ENCODE measurements around the gene ZBTB2. TPM values are rescaled to one million over a fixed set of nuclear protein-coding genes. Genes with fewer than 3 reads are reported as not detected.

ZBTB2 gene
- total and polyA plus RNA-seq, 2 experiments from 2014 or later, result 10.6 to 17.3 TPM

DNA sequence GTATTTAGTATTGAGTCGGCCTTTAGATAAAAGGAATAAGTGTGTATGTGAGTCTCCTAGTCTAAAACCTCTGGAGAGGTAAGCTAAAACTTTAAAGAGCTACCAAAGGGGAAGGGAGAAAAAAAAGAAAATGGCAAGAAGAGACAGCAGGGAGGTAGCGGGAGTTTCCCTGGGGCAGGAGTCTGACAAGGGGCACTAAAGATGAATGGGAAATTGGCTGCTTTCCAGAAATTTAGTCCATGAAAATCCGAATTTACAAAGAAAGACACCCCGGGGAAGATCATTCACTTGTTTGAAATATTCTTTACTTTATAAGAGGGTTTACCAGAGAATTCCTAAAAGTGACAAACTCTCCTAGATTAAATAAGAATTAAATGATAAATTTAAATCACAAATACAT is 41.3 kb upstream of the ZBTB2 start:
- H3K36me3 ChIP-seq (replicated peaks; ENCODE audit: insufficient read depth, low read depth), result no peaks in the 10 kb centered on the region

DNA sequence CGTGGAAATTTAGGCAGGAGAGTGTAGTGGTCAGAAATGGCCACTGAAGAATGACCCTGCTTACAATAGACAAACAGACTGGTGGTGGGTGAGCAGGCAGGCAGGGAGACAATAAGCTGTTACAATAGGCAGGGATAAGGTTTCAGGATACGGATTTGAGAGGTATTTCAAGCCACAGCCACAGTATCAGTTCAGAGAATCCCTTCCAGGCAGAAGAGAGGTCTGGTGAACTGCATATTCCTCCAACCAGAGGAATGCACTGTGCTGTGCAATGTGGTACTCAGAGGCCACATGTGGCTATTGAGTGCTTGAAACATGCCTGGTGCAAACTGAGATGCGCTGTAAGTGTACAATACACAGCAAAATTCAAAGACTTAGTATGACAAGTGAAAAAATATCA is 40.0 kb upstream of the ZBTB2 start:
- Histone ChIP-seq H3K27ac (no peak overlapping the region), H3K9me3 (ENCODE audit: low read depth) (no peaks in the 10 kb centered on the region), H3K4me1 (ENCODE audit: insufficient read depth) (no peaks in the 10 kb centered on the region), H3K9me2 (replicated peaks; ENCODE audit: insufficient read depth) (no peaks in the 10 kb centered on the region), H3K36me3 (replicated peaks; ENCODE audit: insufficient read depth, low read depth) (no peaks in the 10 kb centered on the region), H3K79me2 (peaks cover 32% of the 10 kb centered on the region), H3K4me2 (no peak overlapping the region), H2AFZ (no peak overlapping the region), H3K27me3 (no peaks in the 10 kb centered on the region), H3K4me3 (no peak overlapping the region), H4K20me1 (ENCODE audit: insufficient read depth, poor library complexity, severe bottlenecking) (no peaks in the 10 kb centered on the region)
- WGBS (ENCODE audit: low lambda C conversion rate, missing lambda C conversion rate), result 87% methylated on average over 3 of the region's 3 CpGs
- no peak for DNase-seq (ENCODE audit: low spot score)
- no peak for TF ChIP-seq EZH2phosphoT487 (IDR thresholded peaks at IDR 0.05; ENCODE audit: low read depth, severe bottlenecking, unreplicated experiment)
- TF ChIP-seq, protein P1, sequence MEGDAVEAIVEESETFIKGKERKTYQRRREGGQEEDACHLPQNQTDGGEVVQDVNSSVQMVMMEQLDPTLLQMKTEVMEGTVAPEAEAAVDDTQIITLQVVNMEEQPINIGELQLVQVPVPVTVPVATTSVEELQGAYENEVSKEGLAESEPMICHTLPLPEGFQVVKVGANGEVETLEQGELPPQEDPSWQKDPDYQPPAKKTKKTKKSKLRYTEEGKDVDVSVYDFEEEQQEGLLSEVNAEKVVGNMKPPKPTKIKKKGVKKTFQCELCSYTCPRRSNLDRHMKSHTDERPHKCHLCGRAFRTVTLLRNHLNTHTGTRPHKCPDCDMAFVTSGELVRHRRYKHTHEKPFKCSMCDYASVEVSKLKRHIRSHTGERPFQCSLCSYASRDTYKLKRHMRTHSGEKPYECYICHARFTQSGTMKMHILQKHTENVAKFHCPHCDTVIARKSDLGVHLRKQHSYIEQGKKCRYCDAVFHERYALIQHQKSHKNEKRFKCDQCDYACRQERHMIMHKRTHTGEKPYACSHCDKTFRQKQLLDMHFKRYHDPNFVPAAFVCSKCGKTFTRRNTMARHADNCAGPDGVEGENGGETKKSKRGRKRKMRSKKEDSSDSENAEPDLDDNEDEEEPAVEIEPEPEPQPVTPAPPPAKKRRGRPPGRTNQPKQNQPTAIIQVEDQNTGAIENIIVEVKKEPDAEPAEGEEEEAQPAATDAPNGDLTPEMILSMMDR (IDR thresholded peaks at IDR 0.05; ENCODE audit: poor library complexity), result no peak
- TF ChIP-seq EZH2 (IDR thresholded peaks at IDR 0.05; ENCODE audit: borderline replicate concordance), result no peak

More for the DNA sequence above, 41.3 kb upstream of the ZBTB2 start:
- H3K27me3 ChIP-seq, result no peaks in the 10 kb centered on the region
- H4K20me1 ChIP-seq (ENCODE audit: insufficient read depth, poor library complexity, severe bottlenecking), result no peaks in the 10 kb centered on the region
- H3K79me2 ChIP-seq, result peaks cover 34% of the 10 kb centered on the region
- H3K27ac ChIP-seq, result no peak overlapping the region
- no peak for TF ChIP-seq EZH2 (IDR thresholded peaks at IDR 0.05; ENCODE audit: borderline replicate concordance)
- TF ChIP-seq EZH2phosphoT487 (IDR thresholded peaks at IDR 0.05; ENCODE audit: low read depth, severe bottlenecking, unreplicated experiment), result no peak
- TF ChIP-seq, protein P1 (IDR thresholded peaks at IDR 0.05; ENCODE audit: poor library complexity), result no peak
- no peak overlapping the region for H3K4me3 ChIP-seq
- no peaks in the 10 kb centered on the region for H3K9me2 ChIP-seq (replicated peaks; ENCODE audit: insufficient read depth)
- WGBS (ENCODE audit: low lambda C conversion rate, missing lambda C conversion rate), result 93% methylated on average over 4 of the region's 4 CpGs
- no peak for DNase-seq (ENCODE audit: low spot score)
- H3K9me3 ChIP-seq (ENCODE audit: low read depth), result no peaks in the 10 kb centered on the region
- no peak overlapping the region for H2AFZ ChIP-seq
- H3K4me1 ChIP-seq (ENCODE audit: insufficient read depth), result peaks cover 7% of the 10 kb centered on the region
- no peak overlapping the region for H3K4me2 ChIP-seq

DNA sequence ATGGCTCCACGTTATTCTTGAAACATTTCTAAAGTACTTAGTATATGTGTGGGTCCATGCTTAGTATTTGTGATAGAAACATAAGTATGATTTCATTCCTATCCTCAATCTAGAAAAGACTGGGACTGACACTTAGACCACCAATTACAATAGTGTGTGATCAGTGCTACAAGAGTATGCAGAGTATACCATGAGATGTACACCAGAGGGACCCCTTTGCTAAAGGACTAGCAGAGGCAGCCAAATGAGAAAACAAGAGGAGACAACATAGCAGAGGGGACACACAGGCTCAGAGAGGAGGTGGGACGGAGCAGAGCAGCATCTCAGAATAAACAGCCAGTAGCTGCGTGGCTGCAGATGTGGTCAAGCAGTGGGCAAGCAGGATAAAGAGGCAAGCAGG is 39.5 kb upstream of the ZBTB2 start:
- Histone ChIP-seq H3K79me2 (peaks cover 32% of the 10 kb centered on the region), H3K27ac (no peak overlapping the region), H2AFZ (no peak overlapping the region), H3K9me2 (replicated peaks; ENCODE audit: insufficient read depth) (no peaks in the 10 kb centered on the region), H4K20me1 (ENCODE audit: insufficient read depth, poor library complexity, severe bottlenecking) (no peaks in the 10 kb centered on the region), H3K4me1 (ENCODE audit: insufficient read depth) (no peaks in the 10 kb centered on the region), H3K9me3 (ENCODE audit: low read depth) (no peaks in the 10 kb centered on the region), H3K4me3 (no peak overlapping the region), H3K27me3 (no peaks in the 10 kb centered on the region), H3K36me3 (replicated peaks; ENCODE audit: insufficient read depth, low read depth) (no peaks in the 10 kb centered on the region), H3K4me2 (no peak overlapping the region)
- no peak for DNase-seq (ENCODE audit: low spot score)
- TF ChIP-seq EZH2 (IDR thresholded peaks at IDR 0.05; ENCODE audit: borderline replicate concordance) (no peak), EZH2phosphoT487 (IDR thresholded peaks at IDR 0.05; ENCODE audit: low read depth, severe bottlenecking, unreplicated experiment) (no peak)
- TF ChIP-seq, protein P1 (IDR thresholded peaks at IDR 0.05; ENCODE audit: poor library complexity), result no peak
- WGBS (ENCODE audit: low lambda C conversion rate, missing lambda C conversion rate), result 93% methylated on average over 3 of the region's 3 CpGs

Measured in hepatocyte (in vitro differentiated cells).